CD4-positive, alpha-beta T cell treated with Interleukin-10 for 1 hour (primary cell): ENCODE measurements around the gene DYNLL1.
A peak's percentile ranks its signal among the peaks of the same experiment; 100 is the strongest.
"Not testable (repeated sequence)": the region's sequence is repeated elsewhere in the genome, so short reads cannot be mapped to it uniquely, and the experiment has no call there.

Experiments
- DNase-seq: peaks from one replicate; pipeline ENCODE4 v3.0.0-alpha.2; 2020

The DYNLL1 gene

DNA sequence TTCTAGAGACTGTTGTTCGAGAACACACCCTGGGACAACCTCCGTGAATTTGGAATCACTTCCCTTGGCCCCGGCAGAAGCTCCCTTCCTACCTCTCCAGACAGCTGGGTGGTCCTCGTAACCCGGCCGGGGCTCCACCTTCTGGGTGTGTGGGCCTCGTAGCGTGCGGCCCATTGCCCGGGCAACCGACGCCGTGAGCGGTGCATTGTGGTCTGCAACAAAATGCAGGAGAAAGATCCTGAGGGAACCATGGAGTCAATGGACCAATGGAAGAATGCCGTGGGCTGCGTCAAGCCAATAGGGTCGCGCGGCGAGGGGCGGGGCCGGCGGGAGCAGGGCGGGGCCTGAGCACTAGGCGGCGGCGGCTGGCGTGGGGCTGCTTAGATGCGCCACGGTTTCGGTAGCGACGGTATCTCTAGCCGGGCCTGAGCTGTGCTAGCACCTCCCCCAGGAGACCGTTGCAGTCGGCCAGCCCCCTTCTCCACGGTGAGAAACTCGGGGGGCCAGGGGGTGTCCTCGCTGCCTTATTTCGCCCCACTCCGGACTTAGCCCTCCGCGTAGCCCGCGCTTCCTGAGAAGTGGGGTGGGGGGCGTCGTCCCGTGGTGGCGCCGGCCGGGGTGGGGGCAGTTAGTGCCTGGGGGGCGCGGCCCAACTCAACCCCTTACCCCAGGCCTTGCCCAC is at the start of gene DYNLL1:
DYNLL1 (plus strand) TSS at position 383 of the 682 bp plus-strand sequence. CDS start 309 bp downstream, outside the sequence.
- DNase-seq, result peak; percentile 98

GRCh38 chr12:120446844-120447178 is 49.1 kb upstream of the DYNLL1 start:
- DNase-seq, result not testable (repeated sequence)

DNA sequence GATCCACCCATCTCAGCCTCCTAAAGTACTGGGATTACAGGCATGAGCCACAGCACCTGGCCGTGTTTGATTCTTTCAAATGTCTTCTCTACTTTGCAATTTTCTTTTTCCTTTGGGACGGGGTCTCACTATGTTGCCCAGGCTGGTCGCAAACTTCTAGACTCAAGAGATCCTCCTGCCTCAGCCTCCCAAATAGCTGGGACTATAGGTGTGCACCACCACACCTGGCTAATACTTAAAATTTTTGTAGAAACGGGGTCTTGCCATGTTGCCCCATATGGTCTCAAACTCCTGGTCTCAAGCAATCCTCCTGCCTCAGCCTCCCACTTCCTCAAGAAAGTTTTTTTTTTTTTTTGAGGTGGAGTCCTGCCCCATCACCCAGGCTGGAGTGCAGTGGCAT is 47.9 kb upstream of the DYNLL1 start:
- no peak for DNase-seq

DNA sequence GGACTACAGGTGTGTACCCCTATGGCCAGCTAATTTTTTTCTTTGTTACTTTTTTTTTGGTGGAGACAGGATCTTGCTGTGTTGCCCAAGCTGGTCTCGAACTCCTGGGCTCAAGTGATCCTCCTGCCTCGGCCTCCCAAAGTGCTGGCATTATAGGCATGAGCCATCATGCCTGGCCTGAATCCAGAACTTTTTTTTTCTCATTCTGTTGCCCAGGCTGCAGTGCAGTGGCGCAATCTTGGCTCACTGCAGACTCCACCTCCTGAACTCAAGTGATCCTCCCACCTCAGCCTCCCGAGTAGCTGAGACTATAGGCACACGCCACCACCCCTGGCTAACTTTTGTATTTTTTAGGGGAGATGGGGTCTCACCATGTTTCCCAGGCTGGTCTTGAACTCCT is 43.4 kb upstream of the DYNLL1 start:
- DNase-seq, result not testable (repeated sequence)

GRCh38 chr12:120453060-120453750 is 42.7 kb upstream of the DYNLL1 start:
- no peak for DNase-seq

GRCh38 chr12:120453977-120454376 is 41.9 kb upstream of the DYNLL1 start:
- peak; percentile 63 for DNase-seq

DNA sequence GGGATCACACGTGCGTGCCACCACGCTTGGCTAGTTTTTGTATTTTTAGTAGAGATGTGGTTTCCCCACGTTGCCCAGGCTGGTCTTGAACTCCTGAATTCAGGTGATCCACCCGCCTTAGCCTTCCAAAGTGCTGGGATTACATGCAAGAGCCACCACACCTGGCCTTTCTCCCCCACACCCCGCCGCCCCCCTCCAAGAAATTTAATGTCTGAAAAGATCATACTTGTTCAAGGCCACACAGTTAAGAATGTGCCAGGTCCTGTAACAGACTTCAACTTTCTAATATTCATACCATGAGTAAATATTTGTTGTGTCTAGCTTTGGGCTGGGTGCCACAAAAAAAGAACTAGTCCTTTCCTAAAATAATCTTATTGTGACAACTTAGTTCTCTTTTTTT is 40.6 kb upstream of the DYNLL1 start:
- no peak for DNase-seq

GRCh38 chr12:120457133-120457532 is 38.8 kb upstream of the DYNLL1 start:
- peak; percentile 30 for DNase-seq

DNA sequence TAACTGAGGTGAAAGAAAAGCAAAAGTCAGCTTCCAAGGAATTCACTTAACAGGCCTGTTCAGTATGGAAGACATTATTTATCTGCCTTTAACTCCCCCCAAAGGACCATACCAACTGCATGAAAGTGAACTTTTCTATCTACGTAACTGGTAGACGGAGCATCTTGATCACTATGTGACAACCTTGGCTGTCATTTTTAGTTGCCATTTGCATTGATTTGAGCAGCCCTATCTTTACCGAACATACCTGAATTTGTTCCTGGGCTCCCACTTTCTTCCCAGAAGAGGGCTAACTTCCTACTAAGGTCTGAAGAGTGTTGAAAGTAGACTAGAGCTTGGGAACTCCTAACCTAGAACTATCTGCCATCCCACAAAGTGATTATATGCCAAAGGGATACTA is 35.8 kb upstream of the DYNLL1 start:
- no peak for DNase-seq

GRCh38 chr12:120462099-120462640 is 33.7 kb upstream of the DYNLL1 start:
- no peak for DNase-seq

DNA sequence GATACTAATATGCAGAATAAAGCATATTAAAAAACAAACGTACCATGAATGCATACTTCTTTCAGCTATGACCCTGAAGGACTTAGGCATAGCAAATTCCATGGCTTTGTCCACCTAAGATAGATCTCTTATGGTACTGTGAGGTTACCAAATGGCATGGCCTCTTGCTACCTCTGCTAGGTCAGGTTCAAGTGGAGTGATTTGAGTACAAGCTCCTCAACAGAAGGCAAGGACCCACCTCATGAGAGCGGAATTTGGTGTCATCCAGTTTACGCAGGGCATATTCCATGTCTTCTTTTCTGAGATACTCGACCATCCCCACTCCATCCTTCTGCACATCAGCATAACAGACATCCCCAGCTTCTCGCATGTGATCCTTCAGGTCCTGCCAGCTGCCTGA is 32.2 kb upstream of the DYNLL1 start:
- no peak for DNase-seq

GRCh38 chr12:120465756-120466155 is 30.2 kb upstream of the DYNLL1 start:
- DNase-seq, result no peak

DNA sequence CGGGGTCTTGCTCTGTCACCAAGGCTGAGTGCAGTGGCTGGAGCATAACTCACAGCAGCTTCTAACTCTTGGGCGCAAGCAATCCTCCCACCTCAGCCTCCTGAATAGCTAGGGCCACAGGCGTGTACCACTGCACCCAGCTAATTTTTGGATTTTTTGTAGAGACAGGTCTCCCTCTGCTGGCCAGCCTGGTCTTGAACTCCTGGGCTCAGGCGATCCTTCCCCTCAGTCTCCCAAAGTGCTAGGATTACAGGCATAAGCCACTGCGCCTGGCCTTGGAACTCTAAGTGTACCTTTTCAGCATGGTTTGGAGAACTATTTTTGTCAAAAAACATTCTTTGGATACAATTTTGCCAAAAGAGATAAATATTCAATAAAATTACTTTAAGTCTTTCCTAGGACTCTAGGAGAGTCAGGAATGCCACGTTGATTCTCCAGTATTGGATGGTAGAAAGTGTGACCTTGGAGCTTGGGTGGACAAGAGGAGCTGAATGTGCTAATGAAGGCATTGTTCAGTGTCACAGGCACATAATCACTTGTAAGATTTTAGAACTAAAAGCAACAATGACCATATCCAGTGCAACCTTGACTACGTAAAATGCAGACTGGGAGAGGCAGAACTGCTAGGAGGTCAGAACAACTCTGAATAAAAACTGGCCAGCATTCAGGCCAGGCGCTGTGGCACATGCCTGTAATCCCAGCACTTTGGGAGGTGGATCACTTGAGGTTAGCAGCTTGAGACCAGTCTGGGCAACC is 29.2 kb upstream of the DYNLL1 start:
- DNase-seq, result peak; percentile 64

DNA sequence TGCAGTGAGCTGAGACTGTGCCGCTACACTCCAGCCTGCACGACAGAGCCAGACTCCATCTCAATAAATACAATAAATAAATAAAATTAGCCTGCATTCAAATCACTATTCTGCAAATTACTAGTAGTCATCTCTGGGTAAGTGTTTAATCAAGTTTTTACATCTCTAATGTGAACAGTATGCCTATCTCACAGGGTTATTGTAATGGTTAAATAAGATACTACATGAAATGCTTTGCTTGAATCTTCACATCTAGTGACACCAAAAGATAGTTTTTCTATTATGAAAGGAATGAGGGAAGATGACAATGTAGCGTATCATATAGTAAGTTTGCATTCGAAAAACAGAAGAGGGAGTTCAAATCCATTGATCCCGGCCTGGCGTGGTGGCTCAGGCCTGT is 28.5 kb upstream of the DYNLL1 start:
- DNase-seq, result no peak

DNA sequence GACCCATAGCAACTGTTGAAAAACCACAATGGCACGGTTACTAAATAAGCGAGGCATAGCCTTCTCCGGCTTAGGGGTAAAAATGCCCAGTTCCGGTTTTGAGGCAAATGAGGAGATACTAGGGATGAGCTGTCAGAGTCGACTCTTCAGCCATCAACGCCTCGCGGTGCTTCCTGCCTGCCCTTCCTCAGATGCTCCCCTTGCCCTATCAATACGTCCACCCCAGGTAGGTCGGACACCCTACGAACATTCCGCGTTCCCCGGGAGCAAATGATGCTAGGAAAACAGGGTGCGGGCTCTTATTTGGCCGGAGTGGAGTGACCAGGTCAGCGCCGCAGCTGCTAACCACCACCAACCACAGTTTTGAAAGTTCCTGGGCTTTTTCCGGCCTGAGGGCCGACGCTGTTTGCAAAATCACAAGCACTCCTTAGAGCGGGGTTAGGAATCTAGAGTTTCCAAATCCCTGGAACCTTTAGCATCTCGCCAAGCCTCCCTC is 27.5 kb upstream of the DYNLL1 start:
- peak; percentile 26 for DNase-seq

GRCh38 chr12:120468821-120469449 is 27.0 kb upstream of the DYNLL1 start:
- peak; percentile 60 for DNase-seq

- peak; percentile 97 for DNase-seq
Measured at GRCh38 chr12:120469450-120470149, 26.3 kb upstream of the DYNLL1 start, which contains the start of gene SRSF9. TSS of gene SRSF9 (minus strand) at chr12:120469748. CDS start at chr12:120469609, 139 bp downstream.

DNA sequence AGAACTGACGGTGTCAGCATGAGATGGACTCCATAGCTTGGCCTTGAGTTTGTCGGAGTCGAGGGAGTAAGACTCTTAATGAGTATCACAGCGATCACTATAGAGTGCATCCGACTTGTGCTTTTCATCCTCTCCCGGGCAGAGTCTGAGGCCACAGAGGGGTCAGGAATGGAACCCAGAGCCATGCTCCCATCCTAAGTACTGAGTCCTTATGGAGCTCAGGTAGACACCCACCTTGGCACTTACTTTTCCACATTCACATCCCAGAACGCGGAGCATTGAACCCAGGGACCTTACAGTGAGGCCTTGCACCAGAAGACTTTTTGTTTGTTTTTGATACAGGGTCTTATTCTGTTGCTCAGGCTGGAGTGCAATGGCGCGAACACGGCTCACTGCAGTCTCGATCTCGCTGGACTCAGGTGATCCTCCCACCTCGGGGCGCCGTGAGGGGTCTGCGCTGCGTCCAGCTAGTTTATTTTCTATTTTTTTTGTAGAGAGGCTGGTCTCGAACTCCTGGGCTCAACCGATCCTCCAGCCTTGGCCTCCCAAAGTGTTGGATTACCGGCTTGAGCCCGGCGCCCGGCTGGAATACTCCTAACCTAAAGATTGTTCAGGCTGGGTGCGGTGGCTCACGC is 25.6 kb upstream of the DYNLL1 start:
- DNase-seq, result peak; percentile 29

- DNase-seq, result no peak
Measured at GRCh38 chr12:120472521-120472920, 23.4 kb upstream of the DYNLL1 start.

DNA sequence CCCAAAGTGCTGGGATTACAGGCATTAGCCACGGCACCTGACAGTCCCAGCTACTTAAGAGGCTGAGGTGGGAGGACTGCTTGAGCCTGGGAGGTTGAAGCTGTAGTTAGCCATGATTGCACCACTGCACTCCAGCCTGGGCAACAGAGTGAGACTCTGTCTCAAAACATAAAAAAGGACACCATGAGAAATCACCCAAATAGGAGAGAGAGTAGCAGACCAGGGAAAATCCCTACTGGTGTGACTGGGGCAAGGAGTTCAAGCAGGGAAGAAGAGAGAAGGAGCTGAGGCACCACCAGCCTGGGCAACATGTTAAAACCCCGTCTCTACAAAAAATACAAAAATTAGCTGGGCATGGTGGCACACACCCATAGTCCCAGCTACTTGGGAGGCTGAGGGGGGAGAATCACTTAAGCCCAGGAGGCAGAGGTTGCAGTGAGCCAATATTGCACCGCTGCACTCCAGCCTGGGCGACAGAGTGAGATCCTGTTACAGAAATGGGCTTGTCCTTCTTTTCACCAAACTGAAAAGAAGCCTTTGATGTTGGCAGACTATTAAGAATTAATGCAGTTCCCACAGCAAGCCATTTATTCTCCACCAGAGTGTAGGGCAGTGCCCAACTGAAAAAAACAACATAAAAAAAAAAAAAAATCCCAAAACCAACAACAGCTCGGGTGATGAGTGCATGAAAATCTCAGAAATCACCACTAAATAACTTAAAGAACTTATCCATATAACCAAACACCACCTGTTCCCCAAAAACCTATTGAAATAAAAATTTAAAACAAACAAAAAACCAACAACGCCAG is 21.9 kb upstream of the DYNLL1 start:
- DNase-seq, result no peak

GRCh38 chr12:120474616-120474960 is 21.3 kb upstream of the DYNLL1 start:
- no peak for DNase-seq
